Upper lobe of right lung (tissue), 1 donor: ENCODE results near the gene SNTG2. TPM values are rescaled to one million over a fixed set of nuclear protein-coding genes. Genes with fewer than 3 reads are reported as not detected.

Source experiments
- ATAC-seq: fragments of 200-7000 bp; cut with Tn5 transposase; one replicate; pipeline ENCODE4 v1.9.1; 2020; ENCODE audit warnings: mild to moderate bottlenecking, moderate library complexity
- DNase-seq: peaks from one replicate; pipeline ENCODE4 v3.0.0-alpha.2; 2020
- H3K27ac ChIP-seq: fragments of 200-600 bp; one replicate; pipeline ENCODE4 v1.8.0; 2022
- H3K27me3 ChIP-seq: fragments of 200-600 bp; one replicate; pipeline ENCODE4 v1.8.0; 2022; ENCODE audit warnings: mild to moderate bottlenecking
- H3K36me3 ChIP-seq: fragments of 200-600 bp; one replicate; pipeline ENCODE4 v1.8.0; 2022
- H3K4me1 ChIP-seq: fragments of 200-600 bp; one replicate; pipeline ENCODE4 v1.8.0; 2022
- H3K4me3 ChIP-seq: fragments of 200-600 bp; one replicate; pipeline ENCODE4 v1.8.0; 2022; ENCODE audit warnings: mild to moderate bottlenecking
- H3K9me3 ChIP-seq: fragments of 200-600 bp; one replicate; pipeline ENCODE4 v1.8.0; 2022
- intact Hi-C: fragments of 100-400 bp; cut with DNase I; formaldehyde crosslinking; loops from one replicate; pipeline ENCODE4 v1.11.0; 2022
- total RNA-seq: library from RNA; stranded (reverse); fragmentation: NEBNext Ultra II Directional; extraction: Animal tissue kit (Norgen Biotek cat#: 25700); gene quantifications from one replicate; pipeline ENCODE4 v1.2.1, GENCODE V29; 2021
- TF ChIP-seq, protein P1 (sequence below): fragments of 200-600 bp; IDR thresholded peaks from one replicate; pipeline ENCODE4 v1.8.0; 2022; ENCODE audit warnings: antibody characterized with exemption
- donor health status: DM: no; HTN: yes; CAD: no; lungs with severe emphysema.

The SNTG2 gene
- total RNA-seq, 1 donor from 2014 or later, result 3.6 TPM

DNA sequence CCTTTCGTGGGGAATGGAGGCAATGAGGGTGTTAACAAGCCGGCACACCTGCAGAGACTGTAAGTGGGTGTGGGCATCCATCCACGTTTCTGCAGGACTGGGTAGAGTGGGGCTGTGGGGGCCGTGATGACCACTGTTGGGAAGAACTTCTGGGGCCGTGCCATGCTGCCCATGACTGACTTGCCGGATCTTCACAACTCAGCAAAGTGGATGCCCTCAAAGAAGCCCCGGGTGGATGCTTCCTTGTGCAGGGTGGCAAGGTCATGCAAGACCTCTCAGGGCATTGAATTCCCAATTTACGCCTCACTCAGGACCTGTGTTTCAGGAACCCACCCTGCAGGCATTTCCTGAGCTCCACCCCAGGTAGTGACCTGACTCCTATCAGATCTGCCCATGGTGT is 319.2 kb downstream of the SNTG2 start:
- H3K4me1 ChIP-seq, result no peaks in the 10 kb centered on the region
- intact Hi-C loops, result no loop called here
- H3K27ac ChIP-seq, result no peak overlapping the region
- H3K36me3 ChIP-seq, result no peaks in the 10 kb centered on the region
- no peak overlapping the region for H3K4me3 ChIP-seq
- no peaks in the 10 kb centered on the region for H3K27me3 ChIP-seq
- DNase-seq (no peak), ATAC-seq (no peak)
- TF ChIP-seq, protein P1, sequence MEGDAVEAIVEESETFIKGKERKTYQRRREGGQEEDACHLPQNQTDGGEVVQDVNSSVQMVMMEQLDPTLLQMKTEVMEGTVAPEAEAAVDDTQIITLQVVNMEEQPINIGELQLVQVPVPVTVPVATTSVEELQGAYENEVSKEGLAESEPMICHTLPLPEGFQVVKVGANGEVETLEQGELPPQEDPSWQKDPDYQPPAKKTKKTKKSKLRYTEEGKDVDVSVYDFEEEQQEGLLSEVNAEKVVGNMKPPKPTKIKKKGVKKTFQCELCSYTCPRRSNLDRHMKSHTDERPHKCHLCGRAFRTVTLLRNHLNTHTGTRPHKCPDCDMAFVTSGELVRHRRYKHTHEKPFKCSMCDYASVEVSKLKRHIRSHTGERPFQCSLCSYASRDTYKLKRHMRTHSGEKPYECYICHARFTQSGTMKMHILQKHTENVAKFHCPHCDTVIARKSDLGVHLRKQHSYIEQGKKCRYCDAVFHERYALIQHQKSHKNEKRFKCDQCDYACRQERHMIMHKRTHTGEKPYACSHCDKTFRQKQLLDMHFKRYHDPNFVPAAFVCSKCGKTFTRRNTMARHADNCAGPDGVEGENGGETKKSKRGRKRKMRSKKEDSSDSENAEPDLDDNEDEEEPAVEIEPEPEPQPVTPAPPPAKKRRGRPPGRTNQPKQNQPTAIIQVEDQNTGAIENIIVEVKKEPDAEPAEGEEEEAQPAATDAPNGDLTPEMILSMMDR, result no peak
- H3K9me3 ChIP-seq, result peaks cover 5% of the 10 kb centered on the region

DNA sequence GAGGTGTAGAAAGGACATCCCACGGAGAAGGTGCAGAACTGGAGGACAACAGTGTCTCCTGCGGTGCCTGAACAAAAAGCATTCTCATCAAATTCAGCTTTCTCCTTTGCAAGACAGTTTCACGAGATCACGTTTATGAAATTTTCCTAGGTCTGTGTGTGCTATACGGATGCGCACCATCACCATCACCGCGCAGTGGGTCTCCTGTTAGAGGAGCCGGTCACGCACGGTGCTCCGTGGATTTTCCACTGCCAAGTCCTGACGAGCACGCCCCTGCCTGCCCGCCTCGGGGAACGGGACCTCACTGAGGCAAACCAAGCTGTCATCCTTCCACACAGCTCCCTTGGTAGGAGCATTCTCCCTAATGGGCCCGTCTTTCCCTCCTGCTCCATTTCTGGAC is 322.2 kb downstream of the SNTG2 start:
- Histone ChIP-seq H3K36me3 (no peaks in the 10 kb centered on the region), H3K27ac (no peak overlapping the region), H3K27me3 (no peaks in the 10 kb centered on the region), H3K9me3 (peaks cover 9% of the 10 kb centered on the region), H3K4me1 (no peaks in the 10 kb centered on the region), H3K4me3 (no peak overlapping the region)
- no peak for DNase-seq
- TF ChIP-seq, protein P1, result no peak
- ATAC-seq, result no peak
- intact Hi-C loops, result no loop called here

DNA sequence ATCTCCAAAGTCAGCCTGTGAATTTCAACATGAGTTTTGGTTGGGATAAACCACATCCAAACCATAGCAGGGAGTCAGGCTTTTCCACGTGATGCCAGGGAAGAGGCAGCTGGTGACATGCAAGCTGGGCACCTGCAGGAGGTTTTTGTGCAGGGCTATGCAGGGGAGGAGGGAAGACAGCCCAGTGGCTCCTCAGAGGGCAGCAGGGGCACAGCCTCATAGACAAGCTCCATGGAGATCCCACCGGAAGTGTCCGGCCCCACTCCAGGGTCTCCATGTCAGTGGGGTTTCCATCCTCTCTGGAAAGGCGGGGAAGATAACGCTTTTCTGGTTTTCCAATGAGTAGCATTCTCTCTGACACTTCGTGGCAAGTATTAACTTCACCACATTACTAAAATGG is 327.0 kb downstream of the SNTG2 start:
- DNase-seq (no peak), ATAC-seq (no peak)
- peaks cover 9% of the 10 kb centered on the region for H3K9me3 ChIP-seq
- H3K27ac ChIP-seq, result no peak overlapping the region
- H3K27me3 ChIP-seq, result no peaks in the 10 kb centered on the region
- TF ChIP-seq, protein P1, result no peak
- H3K4me3 ChIP-seq, result no peak overlapping the region
- H3K4me1 ChIP-seq, result no peaks in the 10 kb centered on the region
- intact Hi-C loops, result no loop called here
- no peaks in the 10 kb centered on the region for H3K36me3 ChIP-seq

DNA sequence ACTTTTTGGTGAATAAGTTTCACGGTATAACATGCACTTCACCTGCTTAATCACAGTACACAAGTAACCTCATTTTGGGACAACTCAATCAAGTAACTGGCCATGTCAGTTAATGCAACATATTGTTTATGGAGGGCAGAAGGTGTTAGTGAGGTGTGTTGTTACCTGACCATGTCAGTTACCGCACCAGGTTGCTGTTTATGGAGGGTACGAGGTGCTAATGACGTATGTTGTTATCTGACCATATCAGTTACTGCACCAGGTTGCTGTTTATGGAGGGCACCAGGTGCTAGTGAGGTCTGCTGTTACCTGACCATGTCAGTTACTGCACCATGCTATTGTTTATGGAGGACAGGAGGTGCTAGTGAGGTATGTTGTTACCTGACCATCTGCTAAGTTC is 327.5 kb downstream of the SNTG2 start:
- intact Hi-C loops, result no loop called here
- Histone ChIP-seq H3K27ac (no peak overlapping the region), H3K9me3 (peaks cover 9% of the 10 kb centered on the region), H3K4me3 (no peak overlapping the region), H3K4me1 (no peaks in the 10 kb centered on the region), H3K27me3 (no peaks in the 10 kb centered on the region), H3K36me3 (no peaks in the 10 kb centered on the region)
- ATAC-seq, result no peak
- TF ChIP-seq, protein P1, result no peak
- DNase-seq, result no peak

DNA sequence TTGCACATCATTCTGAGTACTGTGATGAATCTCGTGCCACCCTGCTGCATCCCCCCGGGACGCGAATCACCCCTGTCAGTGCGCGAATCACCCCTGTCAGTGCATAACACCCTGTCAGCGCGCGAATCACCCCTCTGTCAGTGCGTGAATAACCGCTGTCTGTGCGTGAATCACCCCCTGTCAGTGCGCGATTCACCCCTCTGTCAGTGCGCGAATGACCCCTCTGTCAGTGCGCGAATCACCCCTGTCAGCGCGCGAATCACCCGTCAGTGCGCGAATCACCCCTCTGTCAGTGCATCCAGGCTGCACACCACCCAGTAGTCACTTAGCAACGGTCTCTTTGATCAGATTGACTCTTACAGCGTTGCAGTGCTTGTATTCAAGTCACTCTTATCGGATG is 328.2 kb downstream of the SNTG2 start:
- Histone ChIP-seq H3K27me3 (no peaks in the 10 kb centered on the region), H3K9me3 (peaks cover 9% of the 10 kb centered on the region), H3K4me3 (no peak overlapping the region), H3K4me1 (no peaks in the 10 kb centered on the region), H3K27ac (no peak overlapping the region), H3K36me3 (no peaks in the 10 kb centered on the region)
- intact Hi-C loops, result no loop called here
- ATAC-seq, result no peak
- TF ChIP-seq, protein P1, result no peak
- no peak for DNase-seq

DNA sequence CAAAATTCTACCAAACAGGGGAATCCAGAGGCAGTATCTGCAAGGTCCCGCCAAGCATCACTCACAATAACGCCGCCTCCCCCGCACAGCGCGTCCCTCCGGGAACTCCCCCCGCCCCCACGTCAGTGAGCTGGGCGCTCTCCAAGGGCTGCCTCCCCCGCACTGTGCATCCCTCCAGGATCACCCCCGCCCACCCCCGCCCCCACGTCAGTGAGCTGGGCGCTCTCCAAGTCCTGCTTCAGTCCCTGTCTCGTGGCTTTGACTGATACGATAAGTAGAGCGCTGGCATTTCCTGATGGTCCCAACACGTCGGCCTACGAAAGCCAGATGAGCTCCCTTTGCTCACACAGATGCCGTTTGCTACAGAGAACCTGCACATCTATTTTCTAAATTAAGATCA is 331.9 kb downstream of the SNTG2 start:
- ATAC-seq, result no peak
- intact Hi-C loops, result no loop called here

More for the DNA sequence above, 331.9 kb downstream of the SNTG2 start:
- Histone ChIP-seq H3K9me3 (no peaks in the 10 kb centered on the region), H3K36me3 (no peaks in the 10 kb centered on the region), H3K4me1 (no peaks in the 10 kb centered on the region), H3K4me3 (no peak overlapping the region), H3K27me3 (no peaks in the 10 kb centered on the region), H3K27ac (no peak overlapping the region)
- TF ChIP-seq, protein P1, result no peak
- DNase-seq, result no peak
